GM23338 (cell line): ENCODE results near the gene CACNA1D. TPM values are rescaled to one million over a fixed set of nuclear protein-coding genes. Genes with fewer than 3 reads are reported as not detected.

Experiments used
- ATAC-seq: fragments of 200-7000 bp; cut with Tn5 transposase; 3 replicates; pipeline ENCODE4 v1.9.1; 2020
- DNase-seq: peaks from one replicate; pipeline ENCODE4 v3.0.0-alpha.2; 2015; ENCODE audit warnings: low spot score
- H2AFZ ChIP-seq: fragments of 200-600 bp; sonication (generic); 2 replicates; pipeline ENCODE4 v1.8.0; 2016; ENCODE audit warnings: antibody characterized with exemption, mild to moderate bottlenecking, moderate library complexity
- H3F3A ChIP-seq: fragments of 200-600 bp; sonication (generic); replicated peaks from 2 replicates; pipeline ENCODE4 v1.8.0; 2017; ENCODE audit warnings: antibody characterized with exemption, mixed run types, low read depth
- H3K27ac ChIP-seq: fragments of 200-600 bp; sonication (generic); 2 replicates; pipeline ENCODE4 v1.6.1; 2016; ENCODE audit warnings: low read depth
- H3K27me3 ChIP-seq: fragments of 200-600 bp; sonication (generic); 2 replicates; pipeline ENCODE4 v1.8.0; 2016; ENCODE audit warnings: mild to moderate bottlenecking, mixed run types, moderate library complexity; ENCODE audit not compliant: insufficient read depth
- H3K36me3 ChIP-seq: fragments of 200-600 bp; sonication (generic); 2 replicates; pipeline ENCODE4 v1.8.0; 2016; ENCODE audit warnings: mild to moderate bottlenecking; ENCODE audit not compliant: insufficient read depth
- H3K4me1 ChIP-seq: fragments of 200-600 bp; sonication (generic); 2 replicates; pipeline ENCODE4 v1.8.0; 2016; ENCODE audit warnings: mild to moderate bottlenecking, moderate library complexity; ENCODE audit not compliant: insufficient read depth
- H3K4me2 ChIP-seq: fragments of 200-600 bp; sonication (generic); 2 replicates; pipeline ENCODE4 v1.7.1; 2017; ENCODE audit warnings: mixed run types
- H3K4me3 ChIP-seq: fragments of 200-600 bp; sonication (generic); 2 replicates; pipeline ENCODE4 v1.6.1; 2016; ENCODE audit warnings: mixed run types
- H3K79me2 ChIP-seq: fragments of 200-600 bp; sonication (generic); replicated peaks from 2 replicates; pipeline ENCODE4 v1.8.0; 2017; ENCODE audit warnings: mild to moderate bottlenecking; ENCODE audit not compliant: insufficient read depth
- H3K9me2 ChIP-seq: fragments of 200-600 bp; sonication (generic); 2 replicates; pipeline ENCODE4 v1.8.0; 2017; ENCODE audit not compliant: insufficient read depth
- H4K20me1 ChIP-seq: fragments of 200-600 bp; sonication (generic); replicated peaks from 2 replicates; pipeline ENCODE4 v1.8.0; 2017; ENCODE audit warnings: mild to moderate bottlenecking; ENCODE audit not compliant: insufficient read depth
- H3K27ac Mint-ChIP-seq: 2 replicates; pipeline ENCODE4 v1.8.0; 2020; ENCODE audit warnings: inconsistent platforms, mild to moderate bottlenecking, moderate library complexity, mixed read lengths
- H3K27me3 Mint-ChIP-seq: 3 replicates; pipeline ENCODE4 v1.8.0; 2022; ENCODE audit warnings: low read depth, mild to moderate bottlenecking, moderate library complexity, mixed read lengths, inconsistent platforms; ENCODE audit not compliant: insufficient read depth, poor library complexity
- H3K36me3 Mint-ChIP-seq: 3 replicates; pipeline ENCODE4 v1.8.0; 2021; ENCODE audit warnings: low read depth, mild to moderate bottlenecking, inconsistent platforms, moderate library complexity, mixed read lengths
- H3K4me1 Mint-ChIP-seq: 3 replicates; pipeline ENCODE4 v1.8.0; 2020; ENCODE audit warnings: mild to moderate bottlenecking, inconsistent platforms, mixed read lengths
- H3K4me3 Mint-ChIP-seq: 3 replicates; pipeline ENCODE4 v1.8.0; 2021; ENCODE audit warnings: moderate library complexity, mild to moderate bottlenecking, inconsistent platforms, mixed read lengths
- H3K9me3 Mint-ChIP-seq: 3 replicates; pipeline ENCODE4 v1.8.0; 2020; ENCODE audit warnings: moderate library complexity, mild to moderate bottlenecking, inconsistent platforms, mixed read lengths
- CREB1 ChIP-seq: fragments of 250-450 bp; sonication (Bioruptor Pico); IDR thresholded peaks from 2 replicates; pipeline ENCODE4 v1.5.0; 2020; ENCODE audit warnings: low read depth, mild to moderate bottlenecking, moderate library complexity
- CTCF ChIP-seq, 2 experiments: fragments of 200-600 bp in 1 of 2; sonication (generic) in 1 of 2; conservative IDR thresholded peaks; 2 replicates each; pipeline versions ENCODE4 v1.5.1 to v1.6.1; 2016 to 2017; ENCODE audit warnings: antibody characterized with exemption in 2 of 2, low read depth in 2 of 2, mild to moderate bottlenecking in 2 of 2, moderate library complexity in 1 of 2
- ETS1 ChIP-seq: IDR thresholded peaks from 2 replicates; pipeline ENCODE4 v1.6.1; 2016; ENCODE audit warnings: antibody characterized with exemption
- EZH2 ChIP-seq: fragments of 200-600 bp; sonication (generic); IDR thresholded peaks from one replicate; pipeline ENCODE4 v1.8.0; 2017; ENCODE audit warnings: antibody characterized with exemption, mild to moderate bottlenecking, low read depth; ENCODE audit not compliant: unreplicated experiment
- EZH2phosphoT487 ChIP-seq: fragments of 200-600 bp; sonication (generic); IDR thresholded peaks from one replicate; pipeline ENCODE4 v1.8.1; 2018; ENCODE audit warnings: antibody characterized with exemption; ENCODE audit not compliant: unreplicated experiment
- JUNB ChIP-seq: IDR thresholded peaks from one replicate; pipeline ENCODE4 v1.6.1; 2016; ENCODE audit warnings: antibody characterized with exemption; ENCODE audit not compliant: unreplicated experiment
- POLR2AphosphoS5 ChIP-seq: IDR thresholded peaks from 2 replicates; pipeline ENCODE4 v1.6.1; 2016; ENCODE audit warnings: antibody characterized with exemption, low read depth
- REST ChIP-seq: IDR thresholded peaks from one replicate; pipeline ENCODE4 v1.6.1; 2018; ENCODE audit warnings: antibody characterized with exemption; ENCODE audit not compliant: unreplicated experiment
- STAT1 ChIP-seq: IDR thresholded peaks from one replicate; pipeline ENCODE4 v1.6.1; 2016; ENCODE audit warnings: antibody characterized with exemption; ENCODE audit not compliant: unreplicated experiment
- ZNF114 ChIP-seq: fragments of 250-450 bp; sonication (Bioruptor Pico); IDR thresholded peaks from 2 replicates; pipeline ENCODE4 v1.5.0; 2020; ENCODE audit warnings: mild to moderate bottlenecking, moderate library complexity
- ZNF331 ChIP-seq: fragments of 250-450 bp; sonication (Bioruptor Pico); IDR thresholded peaks from 2 replicates; pipeline ENCODE4 v1.5.0; 2020; ENCODE audit warnings: low read depth, mild to moderate bottlenecking, moderate library complexity
- polyA plus RNA-seq: library from polyadenylated mRNA; unstranded; fragments of >200 nt; fragmentation: Nextera tagmentation; extraction: Ambion mirVana; gene quantifications from 2 replicates; pipeline ENCODE4 v1.2.1, GENCODE V29; 2016
- total RNA-seq: library from RNA; depleted of rRNA; stranded (reverse); fragments of >200 nt; shearing (Covaris generic); gene quantifications from 2 replicates; pipeline ENCODE4 v1.2.3, GENCODE V29; 2014

The CACNA1D gene
- total and polyA plus RNA-seq, 2 experiments from 2014 or later, result 1.7 to 1.8 TPM

- no peak for TF ChIP-seq ZNF331 (CRISPR knock-in tag)
- TF ChIP-seq CTCF (conservative IDR thresholded peaks at IDR 0.05; ENCODE audit: low read depth in 2 of 2), result no peak
- TF ChIP-seq STAT1, result no peak
- TF ChIP-seq REST, result no peak
- TF ChIP-seq JUNB, result no peak
- TF ChIP-seq EZH2phosphoT487, result no peak
- no peak for TF ChIP-seq ETS1
- Histone ChIP-seq H2AFZ (no peak overlapping the region), H3K9me2 (no peaks in the 10 kb centered on the region), H4K20me1 (no peaks in the 10 kb centered on the region), H3K4me3 (no peak overlapping the region), H3K4me2 (no peak overlapping the region), H3F3A (no peaks in the 10 kb centered on the region), H3K27ac (no peak overlapping the region), H3K36me3 (no peaks in the 10 kb centered on the region), H3K27me3 (no peaks in the 10 kb centered on the region), H3K79me2 (no peaks in the 10 kb centered on the region), H3K4me1 (no peaks in the 10 kb centered on the region)
- Mint-ChIP-seq H3K4me1 (no peaks in the 10 kb centered on the region), H3K27ac (no peak overlapping the region), H3K9me3 (no peaks in the 10 kb centered on the region), H3K4me3 (no peak overlapping the region), H3K36me3 (no peaks in the 10 kb centered on the region), H3K27me3 (no peaks in the 10 kb centered on the region)
- DNase-seq (no peak), ATAC-seq (no peak)
Measured at GRCh38 chr3:53677413-53677812, 183.0 kb downstream of the CACNA1D start.

GRCh38 chr3:53680028-53680427 lies 185.6 kb downstream of the CACNA1D start:
- ATAC-seq, result no peak
- H3K79me2 ChIP-seq, result no peaks in the 10 kb centered on the region
- H3K4me1 ChIP-seq, result 0 out of 2 replicates have a peak, but pooled peaks cover 3% of the 10 kb centered on the region
- no peaks in the 10 kb centered on the region for H3K9me3 Mint-ChIP-seq
- no peak overlapping the region for H3K4me2 ChIP-seq
- H3K4me1 Mint-ChIP-seq, result no peaks in the 10 kb centered on the region
- peak; percentile 43 for DNase-seq
- H3K9me2 ChIP-seq, result no peaks in the 10 kb centered on the region
- H3K4me3 ChIP-seq, result no peak overlapping the region
- no peak overlapping the region for H2AFZ ChIP-seq
- H3K4me3 Mint-ChIP-seq, result no peak overlapping the region
- no peak overlapping the region for H3K27ac Mint-ChIP-seq
- no peaks in the 10 kb centered on the region for H3F3A ChIP-seq
- H3K36me3 ChIP-seq, result no peaks in the 10 kb centered on the region
- H3K27me3 ChIP-seq, result no peaks in the 10 kb centered on the region
- no peaks in the 10 kb centered on the region for H3K27me3 Mint-ChIP-seq
- no peaks in the 10 kb centered on the region for H3K36me3 Mint-ChIP-seq
- no peaks in the 10 kb centered on the region for H4K20me1 ChIP-seq
- no peak overlapping the region for H3K27ac ChIP-seq
- TF ChIP-seq POLR2AphosphoS5, result no peak
- no peak for TF ChIP-seq CTCF (conservative IDR thresholded peaks at IDR 0.05; ENCODE audit: low read depth in 2 of 2)
- no peak for TF ChIP-seq CREB1 (CRISPR knock-in tag)
- TF ChIP-seq ZNF114 (CRISPR knock-in tag), result no peak
- TF ChIP-seq EZH2phosphoT487, result no peak
- TF ChIP-seq ZNF331 (CRISPR knock-in tag), result no peak
- no peak for TF ChIP-seq EZH2
- no peak for TF ChIP-seq REST
